Measurements from ENCODE around the gene ABLIM2. TPM values are rescaled to one million over a fixed set of nuclear protein-coding genes. Genes with fewer than 3 reads are reported as not detected.

Gene ABLIM2
- total RNA-seq, 1 experiment from 2014 or later = 2.7 TPM

GRCh38 chr4:7970361-7970946 is 188.2 kb downstream of the ABLIM2 start:
- no peak for DNase-seq (ENCODE audit: low spot score)
- Histone ChIP-seq H3K4me1 (ENCODE audit: insufficient read depth, low read length, poor library complexity, severe bottlenecking) (peaks cover 31% of the 10 kb centered on the region), H3K9me3 (ENCODE audit: low read depth, low read length, poor library complexity, severe bottlenecking) (no peaks in the 10 kb centered on the region), H3K4me3 (ENCODE audit: low read depth, low read length, poor library complexity, severe bottlenecking) (no peak overlapping the region), H3K36me3 (ENCODE audit: insufficient read depth, low read length, poor library complexity, severe bottlenecking) (no peaks in the 10 kb centered on the region), H3K27ac (ENCODE audit: low read depth, low read length, poor library complexity, severe bottlenecking) (peak overlapping the region; percentile 69), H3K27me3 (replicated peaks; ENCODE audit: insufficient read depth, low read depth, low read length, poor library complexity) (no peaks in the 10 kb centered on the region)
- ChIA-PET POLR2A (ENCODE audit: low non-redundant PET) (no interaction called here), CTCF (no interaction called here)
- TF ChIP-seq CTCF (conservative IDR thresholded peaks at IDR 0.05; ENCODE audit: low read depth, low read length) = no peak
- no peak for TF ChIP-seq EZH2 (IDR thresholded peaks at IDR 0.05; ENCODE audit: borderline replicate concordance, low read depth, low read length, poor library complexity, severe bottlenecking)
- intact Hi-C loops (cut with micrococcal nuclease; ENCODE audit: unreplicated experiment) = no loop called here
- no TSS peak for BruUV-seq (replicated peaks)

- TF ChIP-seq EZH2 (IDR thresholded peaks at IDR 0.05; ENCODE audit: borderline replicate concordance, low read depth, low read length, poor library complexity, severe bottlenecking) (no peak), CTCF (conservative IDR thresholded peaks at IDR 0.05; ENCODE audit: low read depth, low read length) (no peak)
- Histone ChIP-seq H3K4me3 (ENCODE audit: low read depth, low read length, poor library complexity, severe bottlenecking) (no peak overlapping the region), H3K9me3 (ENCODE audit: low read depth, low read length, poor library complexity, severe bottlenecking) (no peaks in the 10 kb centered on the region), H3K4me1 (ENCODE audit: insufficient read depth, low read length, poor library complexity, severe bottlenecking) (peaks cover 46% of the 10 kb centered on the region), H3K36me3 (ENCODE audit: insufficient read depth, low read length, poor library complexity, severe bottlenecking) (no peaks in the 10 kb centered on the region), H3K27ac (ENCODE audit: low read depth, low read length, poor library complexity, severe bottlenecking) (peak overlapping the region; percentile 24), H3K27me3 (replicated peaks; ENCODE audit: insufficient read depth, low read depth, low read length, poor library complexity) (no peaks in the 10 kb centered on the region)
- no peak for DNase-seq (ENCODE audit: low spot score)
- BruUV-seq (replicated peaks) = no TSS peak
- CTCF ChIA-PET = interaction anchor here (0.9 kb wide), 1 partner anchor 31 kb away, joined by 3 read pairs; no protein-coding TSS in a partner anchor
- POLR2A ChIA-PET (ENCODE audit: low non-redundant PET) = no interaction called here
- intact Hi-C loops (cut with micrococcal nuclease; ENCODE audit: unreplicated experiment) = no loop called here
These were observed 190.2 kb downstream of the ABLIM2 start for GRCh38 chr4:7968262-7968896.

GRCh38 chr4:7967501-7968261 is 190.9 kb downstream of the ABLIM2 start:
- BruUV-seq (replicated peaks) = no TSS peak
- Histone ChIP-seq H3K9me3 (ENCODE audit: low read depth, low read length, poor library complexity, severe bottlenecking) (no peaks in the 10 kb centered on the region), H3K27me3 (replicated peaks; ENCODE audit: insufficient read depth, low read depth, low read length, poor library complexity) (no peaks in the 10 kb centered on the region), H3K4me3 (ENCODE audit: low read depth, low read length, poor library complexity, severe bottlenecking) (no peak overlapping the region), H3K4me1 (ENCODE audit: insufficient read depth, low read length, poor library complexity, severe bottlenecking) (peaks cover 53% of the 10 kb centered on the region), H3K27ac (ENCODE audit: low read depth, low read length, poor library complexity, severe bottlenecking) (peak overlapping the region; percentile 24), H3K36me3 (ENCODE audit: insufficient read depth, low read length, poor library complexity, severe bottlenecking) (no peaks in the 10 kb centered on the region)
- intact Hi-C loops (cut with micrococcal nuclease; ENCODE audit: unreplicated experiment) = no loop called here
- POLR2A ChIA-PET (ENCODE audit: low non-redundant PET) = no interaction called here
- no peak for DNase-seq (ENCODE audit: low spot score)
- no peak for TF ChIP-seq EZH2 (IDR thresholded peaks at IDR 0.05; ENCODE audit: borderline replicate concordance, low read depth, low read length, poor library complexity, severe bottlenecking)
- no peak for TF ChIP-seq CTCF (conservative IDR thresholded peaks at IDR 0.05; ENCODE audit: low read depth, low read length)
- CTCF ChIA-PET = interaction anchor here (0.9 kb wide), 1 partner anchor 30 kb away, joined by 3 read pairs; no protein-coding TSS in a partner anchor
